CD14-positive monocyte (primary cell): ENCODE measurements around the gene ANKEF1. TPM values are rescaled to one million over a fixed set of nuclear protein-coding genes. Genes with fewer than 3 reads are reported as not detected.
A peak's percentile ranks its signal among the peaks of the same experiment; 100 is the strongest.

ENCODE experiments used
- DNase-seq, 3 donors: peaks; one replicate each; pipeline ENCODE4 v3.0.0-alpha.2; 2011 to 2022
- H2AFZ ChIP-seq: 2 replicates; pipeline ENCODE4 v1.6.0; 2012; ENCODE audit warnings: mild to moderate bottlenecking, low read depth, low read length, inconsistent platforms; ENCODE audit not compliant: insufficient read depth, poor library complexity, severe bottlenecking
- H3K27ac ChIP-seq, 2 donors: 1 replicate in 1 of 2; 2 replicates in 1 of 2; pipeline ENCODE4 v1.5.1; 2012 to 2013; ENCODE audit warnings: low read length in 2 of 2, control low read depth in 1 of 2, inconsistent platforms in 1 of 2, low read depth in 1 of 2, mild to moderate bottlenecking in 1 of 2
- H3K27me3 ChIP-seq, 2 donors: one replicate each; pipeline versions ENCODE4 v1.6.0 to v1.6.1; 2011 to 2013; ENCODE audit warnings: low read length in 2 of 2; ENCODE audit not compliant: control insufficient read depth in 2 of 2, insufficient read depth in 2 of 2
- H3K36me3 ChIP-seq, 2 donors: replicated peaks in 1 of 2; 1 replicate in 1 of 2; 2 replicates in 1 of 2; pipeline versions ENCODE4 v1.5.1 to v1.6.1; 2012 to 2013; ENCODE audit warnings: low read length in 2 of 2, control low read depth in 1 of 2, inconsistent platforms in 1 of 2, mild to moderate bottlenecking in 1 of 2; ENCODE audit not compliant: insufficient read depth in 2 of 2, control insufficient read depth in 1 of 2
- H3K4me1 ChIP-seq, 2 donors: 1 replicate in 1 of 2; 2 replicates in 1 of 2; pipeline versions ENCODE4 v1.5.1 to v1.6.1; 2012 to 2013; ENCODE audit warnings: low read length in 2 of 2, control low read depth in 1 of 2, inconsistent platforms in 1 of 2, mild to moderate bottlenecking in 1 of 2, moderate library complexity in 1 of 2; ENCODE audit not compliant: insufficient read depth in 2 of 2, control insufficient read depth in 1 of 2
- H3K4me2 ChIP-seq: replicated peaks from 2 replicates; pipeline ENCODE3; 2012; ENCODE audit warnings: low read length, moderate library complexity, mild to moderate bottlenecking; ENCODE audit not compliant: poor library complexity, severe bottlenecking; ENCODE audit errors: extremely low read depth
- H3K4me3 ChIP-seq, 3 experiments: fragments of 200-600 bp in 1 of 3; sonication (generic) in 1 of 3; replicated peaks in 1 of 3; 1 replicate in 2 of 3; 2 replicates in 1 of 3; pipeline ENCODE4 v1.5.1; 2011 to 2013; ENCODE audit warnings: low read length in 3 of 3, mild to moderate bottlenecking in 3 of 3, control low read depth in 2 of 3, low read depth in 2 of 3, inconsistent platforms in 1 of 3, moderate library complexity in 1 of 3
- H3K79me2 ChIP-seq: 2 replicates; pipeline ENCODE4 v1.6.0; 2012; ENCODE audit warnings: mild to moderate bottlenecking, control low read depth, inconsistent platforms, low read length, moderate library complexity; ENCODE audit not compliant: insufficient read depth
- H3K9ac ChIP-seq: 2 replicates; pipeline ENCODE4 v1.6.0; 2017; ENCODE audit warnings: low read length, mild to moderate bottlenecking; ENCODE audit not compliant: insufficient read depth, poor library complexity, severe bottlenecking
- H3K9me3 ChIP-seq, 2 donors: replicated peaks in 1 of 2; 1 replicate in 1 of 2; 2 replicates in 1 of 2; pipeline versions ENCODE4 v1.5.1 to v1.6.1; 2012 to 2013; ENCODE audit warnings: low read length in 2 of 2, control low read depth in 1 of 2; ENCODE audit not compliant: control insufficient read depth in 1 of 2, insufficient read depth in 1 of 2
- H4K20me1 ChIP-seq: 2 replicates; pipeline ENCODE4 v1.6.0; 2012; ENCODE audit warnings: mild to moderate bottlenecking, low read length, control low read depth, moderate library complexity; ENCODE audit not compliant: insufficient read depth
- H3K27ac Mint-ChIP-seq, 7 donors: one replicate each; pipeline ENCODE4 v1.8.0; 2020; ENCODE audit warnings: mild to moderate bottlenecking in 7 of 7, mixed read lengths in 7 of 7, moderate library complexity in 6 of 7, inconsistent platforms in 2 of 7
- H3K27me3 Mint-ChIP-seq, 3 donors: one replicate each; pipeline ENCODE4 v1.8.0; 2021 to 2022; ENCODE audit warnings: low read depth in 3 of 3, mild to moderate bottlenecking in 3 of 3, mixed read lengths in 3 of 3, moderate library complexity in 3 of 3, inconsistent platforms in 1 of 3
- H3K36me3 Mint-ChIP-seq, 2 donors: one replicate each; pipeline ENCODE4 v1.8.0; 2020; ENCODE audit warnings: mixed read lengths in 2 of 2, inconsistent platforms in 1 of 2, mild to moderate bottlenecking in 1 of 2
- H3K4me1 Mint-ChIP-seq: one replicate; pipeline ENCODE4 v1.8.0; 2020; ENCODE audit warnings: mild to moderate bottlenecking, mixed read lengths
- H3K4me3 Mint-ChIP-seq, 2 donors: one replicate each; pipeline ENCODE4 v1.8.0; 2020; ENCODE audit warnings: mild to moderate bottlenecking in 2 of 2, mixed read lengths in 2 of 2, moderate library complexity in 1 of 2
- H3K9me3 Mint-ChIP-seq, 7 donors: one replicate each; pipeline ENCODE4 v1.8.0; 2020 to 2022; ENCODE audit warnings: mixed read lengths in 7 of 7, mild to moderate bottlenecking in 6 of 7, moderate library complexity in 6 of 7, inconsistent platforms in 2 of 7
- WGBS: methylation state at CpG from one replicate; pipeline ENCODE4 v1.1.5; 2013; ENCODE audit warnings: missing lambda C conversion rate; ENCODE audit not compliant: insufficient coverage; 5-methylcytosine and 5-hydroxymethylcytosine counted together
- intact Hi-C, 2 donors: fragments of 100-400 bp; cut with micrococcal nuclease; formaldehyde crosslinking; loops; one replicate each; pipeline versions ENCODE4 v1.15.0 to v1.15.1; 2023
- polyA plus RNA-seq, 3 donors: library from polyadenylated mRNA; depleted of rRNA in 1 of 3; unstranded in 2 of 3; stranded (reverse) in 1 of 3; fragments of 300-500 nt in 2 of 3; fragments of >200 nt in 1 of 3; fragmentation: Illumina TruSeq in 2 of 3; gene quantifications; 1 replicate in 2 of 3; 2 replicates in 1 of 3; pipeline ENCODE4 v1.2.3, GENCODE V29; 2012 to 2021
- TF ChIP-seq, protein P1 (sequence below): fragments of 200-600 bp; IDR thresholded peaks from one replicate; pipeline ENCODE4 v1.8.0; 2022; ENCODE audit warnings: antibody characterized with exemption, mild to moderate bottlenecking

The ANKEF1 gene
- polyA plus RNA-seq, 3 donors = 0.03 to 0.15 (median 0.10) TPM

DNA sequence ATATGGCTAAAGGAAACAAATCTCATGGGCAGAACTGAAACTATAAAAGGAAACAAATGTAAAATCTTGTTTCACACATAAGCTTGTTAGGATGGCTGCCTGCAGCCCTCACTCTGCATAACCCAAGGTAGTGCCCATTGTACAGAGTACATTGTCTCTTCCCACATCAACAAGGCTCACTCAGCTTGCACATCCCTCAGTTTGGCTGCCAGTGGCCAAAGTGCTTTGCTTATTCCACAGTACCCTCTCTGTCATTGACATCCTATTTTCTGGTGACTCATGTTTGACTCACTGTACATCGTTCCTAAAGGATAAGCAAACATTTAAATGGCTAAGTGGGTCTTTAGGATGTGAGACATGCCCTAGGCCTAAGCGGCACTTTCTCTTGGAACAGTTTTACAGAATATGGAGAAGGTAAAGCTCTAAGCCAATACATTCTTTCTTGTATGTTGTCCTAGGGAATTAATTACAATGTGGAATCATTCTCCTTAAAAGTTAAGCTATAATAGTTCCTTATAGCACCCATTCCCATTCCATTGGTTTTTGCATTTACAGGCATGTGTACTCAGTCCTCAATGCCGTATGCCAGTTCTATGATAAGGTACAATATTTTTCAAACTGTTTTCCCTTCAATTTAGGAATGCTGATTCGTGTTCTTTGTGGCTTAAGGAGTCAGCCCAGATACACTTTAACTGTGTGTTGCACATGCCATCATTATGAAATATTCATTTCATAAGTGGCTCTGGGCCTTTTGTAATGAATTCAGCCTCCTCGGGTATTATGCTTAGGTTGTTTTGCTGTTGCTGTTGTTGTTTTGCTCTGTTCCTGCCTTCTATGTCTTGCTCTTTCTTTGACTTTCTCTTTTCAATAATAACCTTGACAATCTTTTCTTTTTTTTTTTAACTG, 5.5 kb downstream of the ANKEF1 start:
- H3K4me1 ChIP-seq = peaks cover 6 to 7% of the 10 kb centered on the region in 2 donors
- no peak overlapping the region for H3K27ac ChIP-seq
- no peak overlapping the region for H3K27ac Mint-ChIP-seq
- peaks cover 13% of the 10 kb centered on the region for H3K4me1 Mint-ChIP-seq
- H2AFZ ChIP-seq = peak overlapping the region; percentile 4
- H4K20me1 ChIP-seq = no peaks in the 10 kb centered on the region
- no CpG with 5 or more reads among the region's 5 CpGs for WGBS
- peaks cover 0 to 6% (median 2%) of the 10 kb centered on the region in 3 donors for H3K27me3 Mint-ChIP-seq
- H3K9ac ChIP-seq = no peak overlapping the region
- no peak overlapping the region for H3K4me3 Mint-ChIP-seq
- H3K27me3 ChIP-seq = no peaks in the 10 kb centered on the region
- TF ChIP-seq, protein P1, sequence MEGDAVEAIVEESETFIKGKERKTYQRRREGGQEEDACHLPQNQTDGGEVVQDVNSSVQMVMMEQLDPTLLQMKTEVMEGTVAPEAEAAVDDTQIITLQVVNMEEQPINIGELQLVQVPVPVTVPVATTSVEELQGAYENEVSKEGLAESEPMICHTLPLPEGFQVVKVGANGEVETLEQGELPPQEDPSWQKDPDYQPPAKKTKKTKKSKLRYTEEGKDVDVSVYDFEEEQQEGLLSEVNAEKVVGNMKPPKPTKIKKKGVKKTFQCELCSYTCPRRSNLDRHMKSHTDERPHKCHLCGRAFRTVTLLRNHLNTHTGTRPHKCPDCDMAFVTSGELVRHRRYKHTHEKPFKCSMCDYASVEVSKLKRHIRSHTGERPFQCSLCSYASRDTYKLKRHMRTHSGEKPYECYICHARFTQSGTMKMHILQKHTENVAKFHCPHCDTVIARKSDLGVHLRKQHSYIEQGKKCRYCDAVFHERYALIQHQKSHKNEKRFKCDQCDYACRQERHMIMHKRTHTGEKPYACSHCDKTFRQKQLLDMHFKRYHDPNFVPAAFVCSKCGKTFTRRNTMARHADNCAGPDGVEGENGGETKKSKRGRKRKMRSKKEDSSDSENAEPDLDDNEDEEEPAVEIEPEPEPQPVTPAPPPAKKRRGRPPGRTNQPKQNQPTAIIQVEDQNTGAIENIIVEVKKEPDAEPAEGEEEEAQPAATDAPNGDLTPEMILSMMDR = no peak
- H3K79me2 ChIP-seq = no peaks in the 10 kb centered on the region
- no peak overlapping the region for H3K4me3 ChIP-seq
- no peaks in the 10 kb centered on the region for H3K36me3 Mint-ChIP-seq
- no peaks in the 10 kb centered on the region for H3K9me3 ChIP-seq
- intact Hi-C loops = no loop called here
- no peaks in the 10 kb centered on the region for H3K36me3 ChIP-seq
- H3K9me3 Mint-ChIP-seq = no peaks in the 10 kb centered on the region
- no peak overlapping the region for H3K4me2 ChIP-seq
- peak in 1 of 3 donors; percentile 33 for DNase-seq

DNA sequence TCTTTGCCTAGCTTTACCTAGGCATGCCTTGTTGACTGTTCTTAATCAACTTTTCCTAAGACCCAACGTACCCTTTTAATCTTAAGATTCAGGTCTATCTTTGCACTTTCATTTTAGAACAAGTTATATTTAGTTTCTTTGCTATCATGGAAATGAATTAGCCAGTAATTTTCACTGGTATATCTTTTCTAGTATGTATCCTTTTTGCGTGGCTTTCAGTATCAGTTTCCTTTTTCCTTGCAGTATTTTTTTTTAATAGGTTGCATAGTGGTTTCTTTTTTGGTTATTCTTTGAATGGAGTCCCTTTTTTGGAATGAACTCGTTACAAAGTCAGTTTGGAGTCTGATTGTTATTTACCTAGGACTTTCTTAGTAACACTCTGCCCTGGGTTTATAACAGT, 7.3 kb downstream of the ANKEF1 start:
- TF ChIP-seq, protein P1 = no peak
- H3K4me3 ChIP-seq = no peak overlapping the region
- no peak overlapping the region for H3K9ac ChIP-seq
- H3K4me1 ChIP-seq = peaks cover 5 to 6% of the 10 kb centered on the region in 2 donors
- H3K4me1 Mint-ChIP-seq = peaks cover 13% of the 10 kb centered on the region
- H3K27ac ChIP-seq = no peak overlapping the region
- intact Hi-C loops = no loop called here
- no peaks in the 10 kb centered on the region for H3K9me3 ChIP-seq
- no peaks in the 10 kb centered on the region for H3K79me2 ChIP-seq
- no peaks in the 10 kb centered on the region for H3K27me3 ChIP-seq
- no peak overlapping the region for H3K4me3 Mint-ChIP-seq
- no peak overlapping the region for H3K4me2 ChIP-seq
- no peak for DNase-seq
- WGBS = 100% methylated on average over 1 of the region's 3 CpGs
- H3K36me3 ChIP-seq = no peaks in the 10 kb centered on the region
- H3K27me3 Mint-ChIP-seq = peaks cover 0 to 2% (median 0%) of the 10 kb centered on the region in 3 donors
- H3K9me3 Mint-ChIP-seq = no peaks in the 10 kb centered on the region
- H3K36me3 Mint-ChIP-seq = no peaks in the 10 kb centered on the region
- H3K27ac Mint-ChIP-seq = no peak overlapping the region
- no peaks in the 10 kb centered on the region for H4K20me1 ChIP-seq
- no peak overlapping the region for H2AFZ ChIP-seq
